ENCODE data around the gene PMEPA1.

DNA sequence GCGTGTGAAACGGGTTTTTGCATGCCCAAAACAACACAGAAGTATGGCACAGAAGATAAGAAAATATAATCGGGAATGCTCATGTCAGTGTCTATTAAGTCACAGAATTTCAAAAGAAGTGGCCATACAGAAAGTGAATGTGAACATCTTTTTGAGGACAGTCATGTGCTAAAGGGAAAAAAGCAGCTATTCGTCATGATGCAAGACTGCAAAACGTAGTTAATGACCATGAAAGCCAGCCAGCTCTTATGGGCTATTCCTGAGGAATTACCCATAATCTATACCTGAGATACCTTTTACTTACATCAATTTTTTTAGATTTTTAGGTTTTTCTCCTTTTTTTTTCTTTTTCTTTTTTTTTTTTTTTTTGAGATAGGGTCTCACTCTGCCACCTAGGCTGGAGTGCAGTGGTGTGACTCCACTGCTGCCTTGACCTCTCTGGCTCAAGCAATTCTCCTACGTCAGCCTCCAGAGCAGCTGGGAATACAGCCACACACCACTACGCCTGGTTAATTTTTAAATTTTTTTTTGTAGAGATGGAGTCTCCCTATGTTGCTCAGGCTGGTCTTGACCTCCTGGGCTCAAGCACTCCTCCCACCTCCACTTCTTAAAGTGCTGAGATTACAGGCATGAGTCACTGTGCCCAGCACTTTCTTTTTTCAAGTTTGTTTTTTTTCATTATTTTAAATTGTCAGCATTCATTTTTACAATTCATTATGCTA, 71.5 kb downstream of the PMEPA1 start:
- TF ChIP-seq, protein P1, sequence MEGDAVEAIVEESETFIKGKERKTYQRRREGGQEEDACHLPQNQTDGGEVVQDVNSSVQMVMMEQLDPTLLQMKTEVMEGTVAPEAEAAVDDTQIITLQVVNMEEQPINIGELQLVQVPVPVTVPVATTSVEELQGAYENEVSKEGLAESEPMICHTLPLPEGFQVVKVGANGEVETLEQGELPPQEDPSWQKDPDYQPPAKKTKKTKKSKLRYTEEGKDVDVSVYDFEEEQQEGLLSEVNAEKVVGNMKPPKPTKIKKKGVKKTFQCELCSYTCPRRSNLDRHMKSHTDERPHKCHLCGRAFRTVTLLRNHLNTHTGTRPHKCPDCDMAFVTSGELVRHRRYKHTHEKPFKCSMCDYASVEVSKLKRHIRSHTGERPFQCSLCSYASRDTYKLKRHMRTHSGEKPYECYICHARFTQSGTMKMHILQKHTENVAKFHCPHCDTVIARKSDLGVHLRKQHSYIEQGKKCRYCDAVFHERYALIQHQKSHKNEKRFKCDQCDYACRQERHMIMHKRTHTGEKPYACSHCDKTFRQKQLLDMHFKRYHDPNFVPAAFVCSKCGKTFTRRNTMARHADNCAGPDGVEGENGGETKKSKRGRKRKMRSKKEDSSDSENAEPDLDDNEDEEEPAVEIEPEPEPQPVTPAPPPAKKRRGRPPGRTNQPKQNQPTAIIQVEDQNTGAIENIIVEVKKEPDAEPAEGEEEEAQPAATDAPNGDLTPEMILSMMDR (IDR thresholded peaks at IDR 0.05; ENCODE audit: low read depth, low read length, poor library complexity, severe bottlenecking) = no peak
- TF ChIP-seq EZH2phosphoT487 (IDR thresholded peaks at IDR 0.05; ENCODE audit: borderline replicate concordance, low read length) = no peak
